Measurements from ENCODE around the gene EVA1A.

EVA1A gene, protein sequence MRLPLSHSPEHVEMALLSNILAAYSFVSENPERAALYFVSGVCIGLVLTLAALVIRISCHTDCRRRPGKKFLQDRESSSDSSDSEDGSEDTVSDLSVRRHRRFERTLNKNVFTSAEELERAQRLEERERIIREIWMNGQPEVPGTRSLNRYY

DNA sequence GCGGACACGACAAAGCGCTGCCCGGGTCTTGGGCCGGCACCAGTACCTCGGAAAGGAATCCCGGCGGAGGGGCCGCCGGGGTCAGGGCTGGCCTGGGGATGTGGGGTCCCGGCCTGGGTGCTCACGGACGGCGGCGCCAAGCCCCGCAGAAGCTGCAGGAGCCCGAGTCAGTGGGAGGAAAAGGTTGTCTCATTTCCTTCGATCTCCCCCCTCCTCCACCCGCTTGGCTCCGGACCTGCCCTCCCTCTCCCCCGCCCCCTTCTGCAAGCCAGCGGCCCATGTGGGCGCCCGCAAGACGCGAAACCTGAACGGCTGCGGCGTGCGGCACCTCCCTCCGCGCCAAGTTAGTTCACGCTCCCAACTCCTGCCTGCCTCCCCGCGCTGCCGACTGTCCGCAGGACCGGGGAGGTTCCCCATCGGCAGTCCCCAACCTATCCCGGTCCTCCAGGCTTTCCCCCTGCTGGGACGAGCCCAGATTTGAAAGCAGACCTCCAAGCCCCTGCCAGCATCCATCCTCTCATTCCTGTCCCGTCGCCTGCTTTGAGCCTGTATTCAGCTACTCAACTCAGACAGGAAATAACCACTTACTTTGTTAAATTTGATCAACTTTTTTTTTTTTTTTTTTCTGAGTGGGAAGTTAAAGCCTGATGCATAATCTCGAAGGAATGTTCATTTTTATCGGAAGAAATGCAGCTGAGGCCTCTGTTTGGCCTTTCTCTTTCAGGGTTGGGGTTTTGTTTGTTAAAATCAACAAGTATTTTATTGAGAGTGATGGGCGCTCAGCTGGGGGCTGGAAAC, at the start of gene EVA1A:
Gene EVA1A (minus strand): TSS at position 172 of the 798 bp plus-strand sequence. CDS start 42,799 bp downstream, outside the sequence.
- DNase-seq (ENCODE audit: low read depth, low spot score), result peak; percentile 93

DNA sequence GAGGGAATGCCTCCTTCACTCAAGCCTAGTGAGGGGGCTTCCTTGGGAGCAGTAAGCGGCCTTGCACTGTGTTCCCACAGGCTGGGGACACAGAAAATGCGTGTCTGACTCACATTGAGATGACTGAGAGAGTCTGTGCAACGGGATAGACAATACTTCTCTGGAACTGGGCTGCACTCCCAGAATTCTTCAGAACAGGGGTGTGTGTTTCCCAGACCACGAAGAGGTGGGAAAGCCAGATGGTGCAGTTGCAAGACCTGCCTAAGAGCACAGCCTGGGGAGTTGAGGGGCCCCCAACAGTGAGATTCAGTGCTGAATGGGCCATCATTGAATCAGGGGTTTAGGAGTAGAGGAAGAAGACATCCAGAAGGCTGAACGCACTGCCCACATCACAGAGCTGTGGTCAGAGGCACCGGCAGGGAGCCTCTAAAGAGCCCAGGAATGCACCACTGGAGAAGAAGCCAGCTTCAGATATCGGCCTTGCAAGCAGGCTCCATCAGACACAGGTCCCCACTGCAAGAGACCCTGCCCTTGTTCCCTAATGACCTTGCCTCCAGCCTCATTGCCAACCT, 49.3 kb upstream of the EVA1A start:
- no peak for DNase-seq (ENCODE audit: low read depth, low spot score)

DNA sequence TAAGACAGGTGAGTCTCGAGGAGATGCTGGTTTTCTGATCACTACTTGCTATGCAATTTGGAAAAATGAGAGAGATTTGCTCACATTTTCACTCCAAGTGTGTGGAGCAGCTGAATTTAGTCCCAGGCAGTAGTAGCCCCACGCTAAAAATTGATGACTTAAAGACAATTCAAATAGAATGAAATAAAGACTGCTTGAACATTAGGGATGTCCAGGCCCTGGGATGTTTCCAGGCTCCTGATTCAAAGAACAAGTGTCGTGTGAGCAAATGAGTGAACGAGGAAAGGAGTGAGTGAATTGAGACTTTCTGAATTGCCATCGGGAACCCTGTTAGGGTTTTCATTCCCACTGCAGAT, 48.6 kb upstream of the EVA1A start:
- DNase-seq (ENCODE audit: low read depth, low spot score), result no peak

DNA sequence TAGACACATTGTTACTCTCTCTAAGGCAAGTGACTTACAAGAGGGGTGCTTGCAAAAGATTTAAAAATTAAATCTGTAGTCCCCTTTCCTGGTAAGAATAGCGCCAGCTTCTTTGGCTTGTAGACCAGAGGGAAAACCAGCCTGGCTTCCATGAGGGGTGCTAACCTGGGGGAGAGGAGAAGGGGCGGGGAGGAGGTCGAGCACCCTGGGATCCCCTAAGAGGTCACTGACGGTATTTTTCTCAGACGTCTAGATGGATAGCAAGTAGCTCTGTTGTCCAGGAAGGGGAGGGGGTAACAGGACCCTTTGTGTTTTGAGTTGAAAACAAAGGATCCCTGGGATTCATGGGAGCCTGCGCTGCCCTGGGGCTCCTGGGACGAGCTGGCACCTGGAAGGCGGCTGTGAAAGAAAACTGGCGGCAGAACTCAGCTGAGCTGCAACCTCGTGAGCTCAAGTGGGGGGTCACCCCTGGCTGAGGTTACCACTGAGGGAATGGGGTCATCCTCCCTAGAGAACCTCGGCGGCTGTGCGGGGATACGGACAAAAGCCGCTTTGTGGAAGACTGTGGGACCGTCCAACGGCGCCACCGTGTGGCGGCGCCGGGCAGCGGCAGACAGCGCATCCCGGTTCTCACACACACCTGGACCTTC, 48.1 kb upstream of the EVA1A start:
- peak; percentile 85 for DNase-seq (ENCODE audit: low read depth, low spot score)

DNA sequence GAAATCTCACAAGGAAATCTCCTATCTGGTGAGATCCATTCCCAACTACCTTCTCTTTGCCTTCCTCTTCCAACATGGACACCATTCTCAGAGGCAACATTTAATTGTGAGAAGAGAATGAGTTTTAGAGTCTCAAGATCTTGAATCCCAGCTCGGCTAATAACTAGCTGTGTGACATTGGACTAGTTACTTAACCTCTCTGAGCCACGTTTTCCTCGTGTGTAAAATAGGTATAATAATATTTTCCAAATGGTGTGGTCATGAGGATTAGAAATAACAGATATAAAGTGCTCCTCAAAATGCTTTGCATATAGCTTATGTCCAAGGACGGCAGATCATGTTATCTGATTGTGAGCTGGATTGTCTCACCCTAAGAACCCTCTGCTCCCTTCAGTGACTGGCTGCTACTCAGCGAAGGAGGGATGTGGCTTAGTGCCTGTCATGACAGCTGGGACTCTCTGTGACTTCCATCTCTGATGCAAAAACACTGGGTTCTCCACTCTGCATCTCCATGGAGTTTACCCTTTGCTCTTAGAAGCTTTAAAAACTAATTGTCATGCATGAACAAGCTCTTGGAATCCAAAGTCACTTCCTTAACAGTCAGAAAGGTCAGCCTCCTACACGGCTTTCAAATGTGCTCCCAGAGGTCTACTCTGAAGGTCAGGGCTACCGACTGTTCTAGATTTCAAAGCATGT, 47.4 kb upstream of the EVA1A start:
- DNase-seq (ENCODE audit: low read depth, low spot score), result no peak

DNA sequence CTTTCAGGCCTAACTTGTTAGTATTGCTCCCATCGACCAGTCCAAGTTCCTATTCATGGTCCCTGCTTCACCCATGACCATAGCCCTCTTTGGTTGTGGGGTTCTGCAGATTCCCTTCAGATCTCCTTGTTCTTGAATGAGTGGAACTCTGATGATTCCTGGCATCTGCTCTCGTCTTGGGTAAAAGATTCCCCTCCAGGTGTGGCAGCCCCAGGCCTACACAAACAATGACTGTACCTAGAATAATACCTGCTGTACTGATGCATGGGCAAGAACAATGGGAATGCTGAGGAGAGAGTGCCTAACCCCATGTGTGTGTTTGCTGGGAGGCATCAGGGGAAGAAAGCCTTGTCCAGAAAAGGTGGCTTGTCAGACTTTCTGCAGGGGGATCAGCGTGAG, 46.7 kb upstream of the EVA1A start:
- no peak for DNase-seq (ENCODE audit: low read depth, low spot score)

DNA sequence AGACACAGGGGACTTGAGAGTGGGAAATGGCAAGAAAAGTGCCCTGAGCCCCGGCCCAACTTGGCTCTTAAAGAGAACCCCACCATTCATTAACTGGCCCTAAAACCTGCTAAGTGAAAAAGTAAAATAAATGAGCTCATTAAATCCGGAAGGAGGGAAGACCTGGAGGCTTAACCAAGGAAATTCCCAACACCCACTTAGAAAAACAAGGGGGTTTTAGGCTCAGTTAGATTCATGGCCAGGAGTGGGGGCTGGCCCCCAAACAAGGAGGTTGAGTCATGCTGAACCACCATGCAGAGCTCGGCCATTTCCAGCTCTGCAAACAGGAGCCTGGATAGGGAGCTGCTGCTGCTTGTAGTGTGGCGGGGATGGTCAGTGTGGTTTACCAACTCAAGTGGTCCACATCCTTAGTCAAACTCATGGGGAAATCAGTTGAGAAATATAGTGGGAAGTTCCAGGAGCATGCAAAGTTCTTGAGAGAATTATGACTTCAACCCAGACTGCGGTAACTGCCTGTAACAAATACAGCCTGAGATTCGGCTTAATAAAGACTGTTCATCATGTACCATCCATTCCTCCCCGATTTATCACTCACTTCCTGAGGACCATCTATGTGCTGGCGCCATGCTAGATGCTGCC, 46.1 kb upstream of the EVA1A start:
- DNase-seq (ENCODE audit: low read depth, low spot score), result peak; percentile 86

DNA sequence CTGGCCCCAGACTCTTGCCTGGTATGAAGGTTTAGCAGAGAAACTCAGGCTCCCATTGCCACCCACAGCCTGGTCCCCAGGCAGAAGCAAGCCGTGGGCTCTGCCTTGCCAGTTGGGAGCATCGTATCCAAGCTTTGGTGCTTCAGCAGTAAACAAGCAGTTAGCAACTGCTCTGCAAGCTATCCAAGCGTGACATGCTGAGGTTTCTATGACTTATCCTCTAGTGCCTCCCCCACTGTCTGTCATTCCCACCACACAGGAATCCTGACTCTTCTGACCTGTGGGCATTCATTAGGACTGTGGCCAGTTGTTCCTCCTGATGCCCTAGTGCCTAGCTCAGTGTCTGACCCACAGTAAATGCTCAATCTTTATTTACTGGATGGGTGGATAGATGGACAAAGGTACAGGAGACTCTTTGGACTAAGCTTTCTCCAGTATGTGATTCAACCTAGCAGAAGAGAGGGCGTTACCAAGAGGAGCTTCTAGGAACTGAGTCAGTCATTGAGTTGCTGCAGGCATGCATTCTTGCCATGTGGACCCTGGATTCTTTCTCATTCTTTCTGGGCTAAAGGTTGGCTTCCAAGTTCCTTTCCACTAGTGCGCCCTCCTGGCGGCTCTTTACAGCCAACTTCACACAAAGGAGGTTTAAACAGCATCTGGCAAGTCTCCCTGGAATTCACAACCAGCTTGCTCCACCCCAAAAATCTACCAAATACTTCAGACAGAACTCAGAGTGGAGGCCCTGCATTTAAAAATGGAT, 45.2 kb upstream of the EVA1A start:
- DNase-seq (ENCODE audit: low read depth, low spot score), result peak; percentile 98

DNA sequence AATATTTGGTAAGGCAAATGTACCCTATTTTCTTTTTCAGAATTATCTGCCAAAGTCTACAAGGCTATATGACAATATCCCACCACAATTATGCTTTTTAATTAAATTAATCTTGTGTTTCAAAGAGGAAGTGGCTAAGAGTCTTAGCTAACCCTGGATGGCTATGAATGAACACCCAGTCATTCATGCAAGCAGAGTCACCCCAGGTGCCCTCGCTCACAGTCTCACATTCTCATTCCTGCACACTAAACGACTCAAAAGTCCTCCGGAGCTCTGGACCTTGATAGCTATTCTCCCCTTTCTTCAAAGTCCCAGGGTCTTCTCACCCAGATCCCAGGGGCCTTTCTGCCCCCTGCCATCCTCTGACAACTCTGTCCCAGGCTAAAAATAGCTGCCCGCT, 43.7 kb upstream of the EVA1A start:
- no peak for DNase-seq (ENCODE audit: low read depth, low spot score)

DNA sequence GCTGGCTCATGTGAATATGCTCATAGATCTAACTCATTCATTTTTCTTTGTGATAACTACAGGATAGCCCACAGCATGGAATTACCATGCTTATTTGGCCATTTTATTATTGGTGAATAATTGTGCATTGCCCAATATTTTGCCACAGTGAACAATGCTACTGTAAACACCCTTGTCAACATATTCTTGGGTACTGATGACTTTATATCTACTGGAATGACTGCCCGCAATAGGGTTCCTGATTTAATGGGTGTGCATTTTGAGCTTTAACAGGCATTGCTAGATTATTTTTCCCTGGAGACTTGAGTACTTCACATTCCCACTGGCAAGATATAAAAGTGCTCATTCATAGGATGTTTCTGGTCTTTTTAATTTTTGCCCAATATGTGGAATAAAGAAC, 42.7 kb upstream of the EVA1A start:
- no peak for DNase-seq (ENCODE audit: low read depth, low spot score)

DNA sequence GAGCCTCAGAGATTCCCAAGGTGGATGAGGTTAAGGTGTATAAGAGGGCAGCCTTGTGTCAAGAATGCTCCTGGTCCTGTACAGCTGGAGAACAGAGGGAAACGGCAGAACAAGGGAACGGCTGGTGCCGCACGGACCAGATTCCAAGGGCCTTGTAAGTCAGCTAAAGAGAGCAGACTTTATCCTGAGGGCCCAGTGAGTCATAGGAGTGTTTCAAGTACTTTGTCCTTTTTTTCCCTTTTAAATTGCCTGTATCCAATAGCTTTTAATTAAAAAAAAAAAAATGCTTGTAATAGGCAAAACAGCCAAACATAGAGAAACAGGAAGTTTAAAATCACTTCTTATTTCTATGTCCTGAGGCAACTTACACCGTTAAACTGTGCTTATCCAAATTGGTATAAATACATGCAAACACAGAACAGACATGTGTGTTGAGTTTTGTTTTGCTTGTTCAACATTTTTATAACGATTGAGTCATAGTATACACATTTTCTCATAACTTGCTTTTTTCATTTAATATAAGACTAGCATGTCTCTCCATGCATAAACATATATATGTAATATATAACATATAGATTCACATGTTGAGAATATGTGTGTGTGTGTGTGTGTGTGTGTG, 42.1 kb upstream of the EVA1A start:
- DNase-seq (ENCODE audit: low read depth, low spot score), result peak; percentile 83

DNA sequence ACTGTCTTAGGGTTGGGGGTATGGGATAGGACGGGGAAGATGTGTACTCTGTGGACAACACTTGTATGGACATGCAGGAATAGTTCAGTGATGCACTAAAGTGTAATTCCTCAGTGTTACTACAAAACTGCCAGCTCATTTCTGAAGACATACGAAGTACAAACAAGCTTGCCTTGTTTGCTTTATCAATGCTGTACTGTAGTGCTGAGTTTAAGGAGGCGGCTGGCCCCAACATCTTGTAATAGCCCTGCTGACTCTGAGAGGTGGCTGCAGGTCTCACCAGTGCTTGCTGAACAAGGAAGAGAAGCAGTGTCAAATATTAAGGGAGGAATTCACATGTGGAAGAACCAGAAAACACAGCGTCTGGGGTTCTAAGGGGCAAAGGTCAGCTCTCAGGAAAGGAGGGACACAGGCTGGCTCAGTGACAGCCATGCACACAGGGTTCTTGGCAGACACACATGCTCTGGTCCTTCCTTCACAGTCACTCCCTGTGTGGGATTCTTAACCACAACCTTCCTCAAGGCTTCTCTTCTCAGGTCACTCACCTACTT, 39.8 kb upstream of the EVA1A start:
- no peak for DNase-seq (ENCODE audit: low read depth, low spot score)

DNA sequence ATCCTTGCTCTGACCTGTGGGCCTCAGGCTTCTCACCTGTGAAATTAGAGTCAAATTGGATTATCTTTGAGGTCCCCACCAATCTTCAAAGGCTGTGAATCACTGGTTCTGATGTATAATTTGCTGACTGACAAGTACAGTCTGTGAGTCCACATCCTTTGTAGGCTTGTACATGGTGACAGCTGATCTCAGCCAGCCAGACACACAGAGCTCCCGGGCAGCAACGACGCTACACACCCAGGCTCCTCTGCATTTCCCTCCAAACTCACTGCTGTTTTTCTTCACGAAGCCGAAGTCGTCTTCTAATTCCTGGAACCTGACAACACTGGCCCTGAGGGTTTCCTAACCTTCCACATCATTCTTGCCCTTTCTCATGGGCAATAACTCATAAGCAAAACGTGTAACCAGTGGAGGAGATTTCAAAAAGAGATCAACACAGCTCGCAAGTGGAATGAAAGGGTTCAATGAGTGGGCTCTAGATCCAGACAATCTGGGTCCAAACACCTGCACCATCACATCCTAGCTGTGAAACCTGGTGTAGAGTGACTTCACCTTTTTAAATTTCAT, 37.9 kb upstream of the EVA1A start:
- no peak for DNase-seq (ENCODE audit: low read depth, low spot score)

DNA sequence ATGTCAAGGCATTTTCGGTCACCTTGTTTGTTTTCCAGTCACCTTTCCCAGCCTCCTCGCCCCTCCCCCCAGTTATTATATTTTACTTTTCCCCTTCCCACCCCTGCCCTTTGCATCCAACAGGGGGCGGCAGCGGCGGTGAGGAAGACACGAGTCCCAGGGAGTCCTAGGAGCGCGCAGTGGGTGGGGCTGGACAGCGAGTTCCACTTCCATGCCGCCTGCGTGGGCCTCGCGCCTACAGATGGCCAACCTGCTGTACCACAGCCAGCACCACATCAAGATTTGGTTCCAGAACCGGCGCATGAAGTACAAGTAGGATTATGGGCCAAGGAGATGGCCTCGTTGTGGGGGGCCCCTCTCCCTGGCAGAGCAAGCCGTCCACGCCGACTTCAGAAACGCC, 37.2 kb upstream of the EVA1A start:
- no peak for DNase-seq (ENCODE audit: low read depth, low spot score)

DNA sequence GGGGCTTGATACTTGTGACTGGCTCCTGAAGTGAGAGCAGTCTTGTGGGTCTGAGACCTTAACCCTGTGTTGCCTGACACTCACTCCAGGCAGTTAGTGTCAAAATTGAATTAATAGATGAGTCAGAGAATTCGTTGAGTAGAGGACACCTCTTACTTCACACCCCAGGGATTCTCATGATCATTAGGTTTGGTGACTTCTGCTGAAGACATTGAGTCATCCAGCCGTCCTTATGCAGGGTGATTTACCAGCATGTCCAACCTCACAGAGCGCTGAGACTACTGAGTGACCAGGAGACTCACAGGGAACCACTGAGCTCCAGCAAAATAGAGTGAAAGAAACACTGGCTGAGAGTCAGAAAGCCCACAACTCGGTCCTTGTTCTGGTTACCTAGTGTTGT, 36.0 kb upstream of the EVA1A start:
- no peak for DNase-seq (ENCODE audit: low read depth, low spot score)

DNA sequence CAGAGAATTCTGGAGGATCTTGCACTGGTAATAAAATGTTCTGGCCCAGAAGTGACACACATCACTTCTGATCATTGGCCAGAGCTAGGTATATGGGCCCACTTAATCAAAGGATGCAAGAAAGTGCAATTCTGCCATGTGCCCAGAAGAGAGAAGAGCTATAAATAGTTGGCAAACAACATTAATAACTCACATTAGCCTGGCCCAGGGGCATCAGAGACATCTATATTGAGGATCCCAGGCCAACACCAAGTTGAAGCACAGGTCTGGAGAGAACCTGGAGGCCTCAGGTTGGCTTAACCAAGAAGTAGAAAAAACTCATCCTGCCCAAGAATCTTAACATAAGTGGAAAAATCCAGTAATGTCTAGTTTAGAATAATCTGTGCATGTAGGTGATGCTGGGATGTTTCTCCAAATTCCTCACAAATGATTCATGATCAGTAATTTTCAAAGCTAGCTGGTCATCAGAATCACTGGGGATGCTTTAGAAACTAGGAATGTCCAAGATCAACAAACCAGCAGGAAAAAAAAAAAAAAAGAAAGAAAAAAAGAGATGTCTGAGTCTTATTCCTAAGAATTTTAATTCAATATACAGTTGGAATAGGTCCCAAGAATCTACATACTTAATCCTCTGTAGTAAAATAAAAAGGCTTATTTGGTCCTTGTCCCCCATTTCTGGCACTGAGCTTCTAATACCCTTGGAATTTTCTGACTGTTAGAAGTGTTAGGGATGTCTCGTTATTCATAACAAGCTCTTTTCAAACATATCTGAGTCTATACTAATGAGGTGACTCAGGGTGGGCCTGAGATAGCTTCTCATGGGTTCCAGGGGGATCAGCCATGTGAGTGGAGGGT, 35.0 kb upstream of the EVA1A start:
- peak; percentile 85 for DNase-seq (ENCODE audit: low read depth, low spot score)

DNA sequence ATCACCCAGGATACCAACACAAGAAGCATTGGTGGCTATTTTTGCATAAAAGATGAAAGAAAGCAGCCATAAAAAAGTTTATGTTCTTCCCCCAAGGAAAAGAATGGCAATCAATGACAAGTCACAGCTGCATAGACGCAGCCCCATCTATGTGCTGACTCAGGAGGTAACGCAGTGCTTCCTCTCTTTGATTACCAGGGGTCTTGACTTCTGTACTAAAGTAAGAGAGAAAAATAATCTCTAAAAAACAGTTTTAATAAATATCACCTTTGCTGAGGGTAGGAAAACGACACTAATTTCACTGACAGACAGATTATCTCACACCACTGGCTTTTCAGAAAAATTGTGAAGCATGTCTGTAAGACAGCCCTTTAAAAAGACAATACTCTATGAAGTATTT, 33.9 kb upstream of the EVA1A start:
- DNase-seq (ENCODE audit: low read depth, low spot score), result no peak

DNA sequence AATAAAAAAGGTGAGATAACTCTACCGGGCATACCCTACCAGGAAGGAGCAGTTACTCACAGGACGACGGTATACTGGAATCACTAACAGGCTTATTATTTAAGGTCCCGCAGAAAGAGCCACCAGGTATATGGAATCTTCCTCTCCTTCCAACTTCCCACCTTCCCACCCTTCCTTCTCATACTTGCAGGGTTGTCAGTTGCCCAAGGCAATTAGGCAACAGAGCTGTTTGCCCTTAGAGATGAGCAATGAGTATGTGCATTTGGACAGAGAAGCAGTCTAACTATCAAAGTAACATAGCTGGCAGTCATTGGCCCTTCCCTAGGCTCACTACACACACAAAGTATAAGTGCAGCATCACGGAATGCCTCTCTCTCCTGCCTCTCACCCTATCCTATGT, 32.1 kb upstream of the EVA1A start:
- no peak for DNase-seq (ENCODE audit: low read depth, low spot score)

DNA sequence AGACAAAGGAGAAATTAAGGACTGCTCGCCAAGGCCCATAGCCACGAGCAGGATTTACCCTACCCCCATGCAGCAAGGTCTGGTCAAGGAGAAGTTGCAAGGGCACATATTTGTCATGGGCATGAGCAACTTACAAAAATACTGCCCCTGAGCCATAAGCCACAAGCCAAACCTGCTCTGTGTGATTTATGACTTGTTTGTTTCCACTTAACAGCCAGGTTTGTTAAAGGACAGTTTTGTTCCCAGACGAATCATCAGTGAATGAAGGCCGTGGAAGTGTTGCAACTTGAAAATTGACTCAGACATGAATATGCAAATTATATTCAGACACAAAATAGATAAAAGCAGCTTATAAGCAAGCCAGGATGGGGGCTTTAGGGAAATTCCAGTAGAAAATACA, 31.3 kb upstream of the EVA1A start:
- peak; percentile 78 for DNase-seq (ENCODE audit: low read depth, low spot score)

All from astrocyte of the hippocampus (primary cell).